HepG2 (cell line): ENCODE results near the gene CYP27B1. TPM values are rescaled to one million over a fixed set of nuclear protein-coding genes. Genes with fewer than 3 reads are reported as not detected.

ENCODE experiments used
- ARID4A ChIP-seq: sonication (generic); formaldehyde crosslinking; IDR thresholded peaks from 2 replicates; pipeline ENCODE4 v1.5.0; 2020; ENCODE audit warnings: mild to moderate bottlenecking, missing genetic modification reagents, borderline replicate concordance
- ERF ChIP-seq: IDR thresholded peaks from 2 replicates; pipeline ENCODE4 v1.6.1; 2018; ENCODE audit warnings: missing biosample characterization, missing genetic modification reagents
- FOXA3 ChIP-seq: IDR thresholded peaks from 2 replicates; pipeline ENCODE4 v1.6.1; 2016; ENCODE audit warnings: missing genetic modification reagents, missing compliant biosample characterization
- FOXK1 ChIP-seq: sonication (generic); formaldehyde crosslinking; IDR thresholded peaks from 2 replicates; pipeline ENCODE4 v1.4.0; 2020; ENCODE audit warnings: low read depth, missing genetic modification reagents, borderline replicate concordance
- FOXM1 ChIP-seq: sonication (generic); formaldehyde crosslinking; IDR thresholded peaks from 2 replicates; pipeline ENCODE4 v1.5.0; 2020; ENCODE audit warnings: missing genetic modification reagents
- HMG20A ChIP-seq: IDR thresholded peaks from 2 replicates; pipeline ENCODE4 v1.6.1; 2016; ENCODE audit warnings: borderline replicate concordance
- HMGXB4 ChIP-seq, 2 experiments: sonication (generic) in 1 of 2; formaldehyde crosslinking in 1 of 2; IDR thresholded peaks; 2 replicates each; pipeline versions ENCODE4 v1.4.0 to v1.6.1; 2018 to 2020; ENCODE audit warnings: missing genetic modification reagents in 2 of 2, borderline replicate concordance in 1 of 2, low read depth in 1 of 2, mild to moderate bottlenecking in 1 of 2, missing biosample characterization in 1 of 2
- HOXA3 ChIP-seq: sonication (generic); formaldehyde crosslinking; IDR thresholded peaks from 2 replicates; pipeline ENCODE4 v1.5.0; 2020; ENCODE audit warnings: missing genetic modification reagents
- IKZF5 ChIP-seq: IDR thresholded peaks from 2 replicates; pipeline ENCODE4 v1.6.1; 2018; ENCODE audit warnings: missing genetic modification reagents, mild to moderate bottlenecking, missing compliant biosample characterization
- MXD3 ChIP-seq: IDR thresholded peaks from 2 replicates; pipeline ENCODE4 v1.6.1; 2016; ENCODE audit warnings: mild to moderate bottlenecking, missing biosample characterization, missing genetic modification reagents
- PLRG1 ChIP-seq: fragments of 450-650 bp; conservative IDR thresholded peaks from 2 replicates; pipeline ENCODE4 v1.6.1; 2016
- RCOR2 ChIP-seq: IDR thresholded peaks from 2 replicates; pipeline ENCODE4 v1.6.1; 2016; ENCODE audit warnings: missing biosample characterization, missing genetic modification reagents
- SP5 ChIP-seq: IDR thresholded peaks from 2 replicates; pipeline ENCODE4 v1.6.1; 2016; ENCODE audit warnings: low read depth, borderline replicate concordance
- ZFP1 ChIP-seq: IDR thresholded peaks from 2 replicates; pipeline ENCODE4 v1.6.1; 2016
- ZFP41 ChIP-seq: sonication (generic); formaldehyde crosslinking; IDR thresholded peaks from 2 replicates; pipeline ENCODE4 v1.4.0; 2020; ENCODE audit warnings: mild to moderate bottlenecking, missing genetic modification reagents, borderline replicate concordance
- ZKSCAN1 ChIP-seq: fragments of 150-350 bp; IDR thresholded peaks from 2 replicates; pipeline ENCODE4 v1.6.1; 2014; ENCODE audit warnings: low read length
- ZNF563 ChIP-seq: sonication (generic); formaldehyde crosslinking; IDR thresholded peaks from 2 replicates; pipeline ENCODE4 v1.8.0; 2022; ENCODE audit warnings: mild to moderate bottlenecking, moderate library complexity, missing genetic modification reagents
- polyA plus RNA-seq, 8 experiments: library from polyadenylated mRNA; depleted of rRNA in 3 of 8; stranded (reverse) in 7 of 8; unstranded in 1 of 8; fragments of >200 nt; fragmentation: Illumina TruSeq in 4 of 8; extraction: Trizol in 4 of 8; gene quantifications; 2 replicates each; pipeline versions ENCODE4 v1.2.1 to v1.2.3, GENCODE V29; 2011 to 2016; ENCODE audit warnings: low read depth in 4 of 8, missing spikeins in 1 of 8, mixed read lengths in 1 of 8; ENCODE audit not compliant: insufficient read depth in 1 of 8
- total RNA-seq, 5 experiments: library from RNA; depleted of rRNA; stranded (reverse); fragments of >200 nt; fragmentation: Illumina TruSeq; extraction: Trizol; gene quantifications; 2 replicates each; pipeline ENCODE4 v1.2.3, GENCODE V29; 2016; ENCODE audit warnings: low read depth in 1 of 5
- TF ChIP-seq, protein P1 (sequence below): sonication (generic); formaldehyde crosslinking; IDR thresholded peaks from 2 replicates; pipeline ENCODE4 v1.4.0; 2020; ENCODE audit warnings: mild to moderate bottlenecking, missing genetic modification reagents, borderline replicate concordance
- TF ChIP-seq, protein P2 (sequence below): sonication (generic); formaldehyde crosslinking; IDR thresholded peaks from 2 replicates; pipeline ENCODE4 v1.5.1; 2020; ENCODE audit warnings: missing genetic modification reagents, mild to moderate bottlenecking, borderline replicate concordance

CYP27B1 gene
- total and polyA plus RNA-seq, 2 of the 13 experiments (the other 11 are each of a cell fraction or from before 2014, with no cell fraction given), result 2.3 to 3.0 TPM

GRCh38 chr12:57813971-57814772 is 47.3 kb upstream of the CYP27B1 start (continued):
- TF ChIP-seq ARID4A (CRISPR knock-in tag), result peak; percentile 52; the same call in 1 of the 2 replicates
- TF ChIP-seq ZFP41, result no peak
- peak; percentile 48; the same call in 1 of the 2 replicates for TF ChIP-seq ERF (CRISPR knock-in tag)
- TF ChIP-seq HMG20A, result no peak
- TF ChIP-seq HOXA3 (CRISPR knock-in tag), result peak; percentile 62
- TF ChIP-seq FOXA3 (CRISPR knock-in tag), result peak; percentile 65
- TF ChIP-seq IKZF5 (CRISPR knock-in tag), result 0 out of 2 replicates have a peak, but pooled peaks have one; percentile 43
- TF ChIP-seq HMGXB4 (CRISPR knock-in tag; IDR thresholded peaks at IDR 0.05; ENCODE audit: borderline replicate concordance in 1 of 2, low read depth in 1 of 2), result 0 out of 4 replicates have a peak, but pooled peaks of 1 of the 2 experiments have one; percentile 44
- peak; percentile 35; the same call in 1 of the 2 replicates for TF ChIP-seq FOXK1 (CRISPR knock-in tag)
- TF ChIP-seq PLRG1, result no peak
- no peak for TF ChIP-seq ZKSCAN1
- no peak for TF ChIP-seq ZFP1 (CRISPR knock-in tag)
- TF ChIP-seq MXD3, result no peak
- TF ChIP-seq, protein P1, sequence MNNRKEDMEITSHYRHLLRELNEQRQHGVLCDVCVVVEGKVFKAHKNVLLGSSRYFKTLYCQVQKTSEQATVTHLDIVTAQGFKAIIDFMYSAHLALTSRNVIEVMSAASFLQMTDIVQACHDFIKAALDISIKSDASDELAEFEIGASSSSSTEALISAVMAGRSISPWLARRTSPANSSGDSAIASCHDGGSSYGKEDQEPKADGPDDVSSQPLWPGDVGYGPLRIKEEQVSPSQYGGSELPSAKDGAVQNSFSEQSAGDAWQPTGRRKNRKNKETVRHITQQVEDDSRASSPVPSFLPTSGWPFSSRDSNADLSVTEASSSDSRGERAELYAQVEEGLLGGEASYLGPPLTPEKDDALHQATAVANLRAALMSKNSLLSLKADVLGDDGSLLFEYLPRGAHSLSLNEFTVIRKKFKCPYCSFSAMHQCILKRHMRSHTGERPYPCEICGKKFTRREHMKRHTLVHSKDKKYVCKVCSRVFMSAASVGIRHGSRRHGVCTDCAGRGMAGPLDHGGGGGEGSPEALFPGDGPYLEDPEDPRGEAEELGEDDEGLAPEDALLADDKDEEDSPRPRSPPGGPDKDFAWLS (CRISPR knock-in tag), result no peak
- no peak for TF ChIP-seq FOXM1 (CRISPR knock-in tag)
- TF ChIP-seq SP5, result peak; percentile 21; the same call in 1 of the 2 replicates
- no peak for TF ChIP-seq ZNF563 (CRISPR knock-in tag)
- TF ChIP-seq RCOR2 (CRISPR knock-in tag), result no peak
- TF ChIP-seq, protein P2, sequence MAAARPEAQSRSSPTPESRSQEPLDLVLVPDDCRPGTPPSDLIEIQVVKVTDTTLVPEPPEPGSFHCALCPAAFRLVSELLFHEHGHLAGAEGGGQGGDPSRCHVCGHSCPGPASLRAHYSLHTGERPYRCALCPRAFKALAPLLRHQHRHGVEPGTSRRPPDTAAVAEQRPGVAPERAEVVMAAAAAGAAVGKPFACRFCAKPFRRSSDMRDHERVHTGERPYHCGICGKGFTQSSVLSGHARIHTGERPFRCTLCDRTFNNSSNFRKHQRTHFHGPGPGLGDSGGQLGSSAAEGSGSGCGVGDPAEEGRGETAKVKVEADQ, result 0 out of 2 replicates have a peak, but pooled peaks have one; percentile 57
